C4-2B (cell line): ENCODE data around the gene DDRGK1.

Experiments
- H3K27ac ChIP-seq: fragments of 450-650 bp; 2 replicates; pipeline ENCODE4 v1.5.1; 2017
- ZFX ChIP-seq: fragments of 450-650 bp; IDR thresholded peaks from 2 replicates; pipeline ENCODE4 v1.6.1; 2017
- TF ChIP-seq, protein P1 (sequence below): fragments of 450-650 bp; conservative IDR thresholded peaks from 2 replicates; pipeline ENCODE4 v1.5.1; 2017; ENCODE audit warnings: mild to moderate bottlenecking

The DDRGK1 gene

DNA sequence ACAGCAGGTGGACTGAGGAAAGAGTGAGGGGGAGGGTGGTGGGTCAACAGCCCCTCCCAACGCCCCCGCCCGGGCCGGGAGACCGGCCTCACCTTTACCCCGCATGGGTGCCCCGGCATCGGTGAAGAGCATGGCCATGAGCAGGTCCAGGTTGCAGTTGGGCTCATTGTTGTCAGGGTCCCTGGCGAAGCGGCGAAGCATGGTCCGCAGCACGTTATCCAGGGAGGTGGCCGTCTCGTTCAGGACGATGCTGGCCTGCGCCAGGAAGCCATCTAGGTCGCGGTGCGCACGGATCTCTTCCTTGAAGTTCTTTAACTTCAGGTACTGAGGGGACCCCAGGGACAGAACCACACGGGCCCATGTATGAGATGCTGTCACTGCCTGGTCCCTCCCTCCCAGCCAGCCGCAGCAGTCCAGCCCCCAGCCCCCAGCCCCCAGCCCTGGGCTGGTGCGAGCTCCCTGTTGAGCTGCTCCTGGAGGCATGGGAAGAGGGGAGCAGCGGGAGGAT, 29.6 kb upstream of the DDRGK1 start:
- TF ChIP-seq, protein P1, sequence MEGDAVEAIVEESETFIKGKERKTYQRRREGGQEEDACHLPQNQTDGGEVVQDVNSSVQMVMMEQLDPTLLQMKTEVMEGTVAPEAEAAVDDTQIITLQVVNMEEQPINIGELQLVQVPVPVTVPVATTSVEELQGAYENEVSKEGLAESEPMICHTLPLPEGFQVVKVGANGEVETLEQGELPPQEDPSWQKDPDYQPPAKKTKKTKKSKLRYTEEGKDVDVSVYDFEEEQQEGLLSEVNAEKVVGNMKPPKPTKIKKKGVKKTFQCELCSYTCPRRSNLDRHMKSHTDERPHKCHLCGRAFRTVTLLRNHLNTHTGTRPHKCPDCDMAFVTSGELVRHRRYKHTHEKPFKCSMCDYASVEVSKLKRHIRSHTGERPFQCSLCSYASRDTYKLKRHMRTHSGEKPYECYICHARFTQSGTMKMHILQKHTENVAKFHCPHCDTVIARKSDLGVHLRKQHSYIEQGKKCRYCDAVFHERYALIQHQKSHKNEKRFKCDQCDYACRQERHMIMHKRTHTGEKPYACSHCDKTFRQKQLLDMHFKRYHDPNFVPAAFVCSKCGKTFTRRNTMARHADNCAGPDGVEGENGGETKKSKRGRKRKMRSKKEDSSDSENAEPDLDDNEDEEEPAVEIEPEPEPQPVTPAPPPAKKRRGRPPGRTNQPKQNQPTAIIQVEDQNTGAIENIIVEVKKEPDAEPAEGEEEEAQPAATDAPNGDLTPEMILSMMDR, result no peak
- TF ChIP-seq ZFX, result no peak
- no peak overlapping the region for H3K27ac ChIP-seq

DNA sequence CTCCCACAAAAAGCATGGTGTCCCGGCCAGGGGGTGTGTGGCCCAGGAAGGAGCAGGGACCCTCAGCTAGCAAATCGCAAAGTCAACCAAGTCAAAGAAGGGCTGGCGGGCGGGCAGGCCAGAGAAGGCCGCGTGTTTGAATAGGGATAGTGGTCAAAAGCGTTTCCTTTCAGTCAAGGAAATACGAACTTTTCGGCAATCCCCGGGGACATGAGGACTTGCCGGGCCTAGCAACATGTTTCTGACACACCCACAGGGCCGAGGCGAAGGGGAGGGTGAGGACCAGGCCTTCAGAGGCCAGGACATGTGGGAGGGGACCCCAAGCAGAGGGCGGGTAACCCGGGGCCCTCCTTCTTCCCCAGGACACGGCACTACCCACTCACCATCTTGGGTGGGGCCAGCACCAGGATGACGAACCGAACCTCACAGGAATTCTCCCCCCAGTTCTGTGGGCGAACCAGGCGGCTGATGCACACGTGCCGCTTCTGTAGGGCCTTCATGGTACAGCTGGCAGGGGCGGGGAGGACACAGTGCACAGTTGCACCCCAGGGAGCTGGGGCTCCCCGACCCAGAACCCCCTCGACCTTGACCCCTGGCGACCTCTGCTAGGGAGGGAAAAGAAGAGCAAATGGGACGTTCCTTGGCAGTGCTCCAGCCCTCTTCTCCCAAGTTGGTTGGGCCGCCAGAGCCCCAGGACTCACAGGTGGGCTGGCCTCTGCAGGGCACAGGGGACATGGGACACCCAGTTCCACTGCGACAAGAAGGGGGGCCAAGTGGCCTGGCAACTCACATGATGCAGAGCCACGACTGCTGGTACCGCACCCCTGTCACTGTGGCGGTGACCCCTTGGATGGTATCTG, 28.9 kb upstream of the DDRGK1 start:
- TF ChIP-seq, protein P1, result no peak
- no peak for TF ChIP-seq ZFX

DNA sequence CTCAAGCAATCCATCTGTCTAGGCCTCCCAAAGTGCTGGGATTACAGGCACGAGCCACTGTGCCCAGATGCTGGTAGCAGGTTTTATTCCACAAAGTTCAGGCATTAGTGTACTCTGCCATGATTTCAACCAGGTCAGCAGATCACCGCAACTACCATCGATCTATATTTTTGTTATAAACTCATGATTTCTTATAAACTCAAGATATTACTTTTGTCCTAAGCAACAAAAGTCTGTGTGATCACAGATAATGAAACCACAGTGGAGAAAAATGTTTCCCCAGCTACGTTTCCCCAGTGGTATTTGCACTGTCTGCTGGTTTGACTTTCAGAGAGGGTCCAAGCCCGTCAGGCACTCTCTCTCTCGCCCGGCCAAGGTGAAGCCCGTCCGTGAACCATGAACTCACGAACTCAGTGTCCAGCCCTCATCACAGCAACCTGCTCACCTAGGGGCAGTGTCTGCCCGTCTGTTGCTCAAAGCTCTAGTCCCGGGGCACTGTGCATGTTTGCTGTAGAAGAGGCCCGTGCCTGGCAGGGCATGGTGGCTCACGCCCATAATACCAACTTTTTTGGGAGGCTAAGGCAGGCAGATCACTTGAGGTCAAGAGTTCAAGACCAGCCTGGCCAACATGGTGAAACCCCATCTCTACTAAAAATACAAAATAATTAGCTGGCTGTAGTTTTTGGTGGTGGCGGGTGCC, 27.6 kb upstream of the DDRGK1 start:
- TF ChIP-seq ZFX, result no peak
- TF ChIP-seq, protein P1, result no peak
- no peak overlapping the region for H3K27ac ChIP-seq

More for the DNA sequence above, 28.9 kb upstream of the DDRGK1 start:
- no peak overlapping the region for H3K27ac ChIP-seq

DNA sequence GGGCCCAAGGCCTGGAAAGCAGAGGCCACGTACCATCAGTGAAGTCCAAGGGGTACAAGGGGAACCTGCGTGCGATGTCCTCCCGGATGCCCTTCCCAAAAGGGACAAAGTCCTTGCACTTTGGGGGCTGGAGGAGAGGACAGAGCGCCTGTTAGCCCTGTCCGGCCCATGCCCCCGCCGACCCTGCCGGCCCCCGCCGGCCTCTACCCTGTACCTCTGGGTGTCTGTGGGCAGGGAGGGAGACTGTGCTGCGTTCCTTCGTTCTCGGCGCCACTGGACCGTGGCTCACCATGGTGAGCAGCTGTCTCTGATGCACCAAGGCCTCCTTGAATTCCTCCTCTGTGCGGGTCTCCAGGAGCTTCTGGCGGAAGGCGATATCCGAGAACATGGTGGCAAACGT, 26.6 kb upstream of the DDRGK1 start:
- no peak for TF ChIP-seq ZFX
- TF ChIP-seq, protein P1, result no peak
- H3K27ac ChIP-seq, result no peak overlapping the region

DNA sequence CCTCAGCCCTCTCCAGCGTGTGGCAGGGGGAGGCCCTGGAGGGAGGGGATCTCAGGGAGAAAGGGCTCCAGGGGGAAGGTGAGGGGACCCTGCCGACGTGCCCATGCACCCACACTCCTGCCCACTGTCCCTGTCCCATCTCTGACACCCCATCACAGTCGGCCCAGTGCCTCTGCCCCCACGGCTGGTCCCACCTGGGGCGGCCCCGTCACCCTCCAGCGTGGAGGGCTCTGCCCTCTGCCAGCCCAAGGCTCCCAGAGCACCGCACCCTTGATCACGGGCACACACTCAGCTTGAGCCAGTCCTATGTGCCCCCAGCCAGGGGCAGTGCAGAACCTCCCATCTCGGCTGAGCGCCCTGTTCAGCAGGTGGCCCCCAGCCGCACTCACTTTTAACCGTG, 25.3 kb upstream of the DDRGK1 start:
- TF ChIP-seq ZFX, result no peak
- H3K27ac ChIP-seq, result no peak overlapping the region

DNA sequence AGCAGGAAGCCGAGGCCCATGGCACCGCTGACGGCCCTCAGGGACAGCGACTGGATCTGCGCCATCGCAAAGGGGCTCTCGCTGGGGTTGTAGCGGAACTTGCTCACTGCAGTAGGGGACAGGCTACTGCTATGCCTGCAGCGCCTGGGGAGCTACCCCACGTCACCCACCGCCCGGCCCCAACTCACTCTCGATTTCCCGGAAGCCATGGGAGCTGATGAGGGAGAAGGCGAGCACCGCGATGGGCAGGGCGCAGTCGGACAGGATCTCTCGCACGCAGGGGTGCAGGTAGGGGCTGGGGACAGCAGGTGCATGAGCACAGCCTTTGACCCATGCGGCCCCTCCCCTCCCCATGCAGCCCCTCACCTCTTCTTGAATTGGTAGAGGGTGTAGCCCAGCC, 24.7 kb upstream of the DDRGK1 start:
- H3K27ac ChIP-seq, result no peak overlapping the region
- TF ChIP-seq, protein P1, result no peak
- no peak for TF ChIP-seq ZFX

DNA sequence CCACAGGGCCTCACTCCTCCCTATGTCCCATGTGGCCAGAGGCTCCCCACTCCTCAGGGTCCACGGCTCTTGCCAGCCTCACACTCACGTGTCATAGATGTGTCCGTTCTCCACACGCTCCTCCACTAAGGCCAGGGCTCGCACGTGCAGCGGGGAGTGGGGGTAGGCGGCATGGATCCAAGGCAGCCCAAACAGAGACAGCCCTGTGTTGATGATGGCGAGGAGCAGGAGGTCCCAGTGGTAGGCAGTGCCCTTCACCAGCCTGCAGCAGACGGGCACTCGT, 24.2 kb upstream of the DDRGK1 start:
- no peak overlapping the region for H3K27ac ChIP-seq
- TF ChIP-seq ZFX, result no peak
- TF ChIP-seq, protein P1, result no peak
